HCT116 (cell line): ENCODE data around the gene AXIN1. TPM values are rescaled to one million over a fixed set of nuclear protein-coding genes. Genes with fewer than 3 reads are reported as not detected.

Experiments used
- ATAC-seq: fragments of 200-7000 bp; cut with Tn5 transposase; 2 replicates; pipeline ENCODE4 v1.9.1; 2020; ENCODE audit warnings: mild to moderate bottlenecking, moderate library complexity
- BruUV-seq: library from RNA; stranded (reverse); fragments of 400-500 nt; replicated peaks from 2 replicates; lab custom pipeline; 2021; lab: Mats Ljungman, UMichigan
- CTCF ChIA-PET: fragments of 300-600 bp; sonication (Branson Sonifier 250); formaldehyde crosslinking; loops from one replicate; lab custom pipeline; 2021; ENCODE audit warnings: antibody characterized with exemption; lab: Charles Lee
- POLR2A ChIA-PET: fragments of 300-600, 350-600 bp; sonication (Branson Sonifier 250); formaldehyde crosslinking; loops from one replicate; lab custom pipeline; 2021; ENCODE audit warnings: antibody characterized with exemption; lab: Charles Lee
- RAD21 ChIA-PET, 2 experiments: fragments of 300-600 bp; sonication (Branson Sonifier 250); formaldehyde crosslinking; loops; one replicate each; lab custom pipeline; 2023; ENCODE audit warnings: low total read pairs in 2 of 2; ENCODE audit not compliant: uncharacterized antibody in 2 of 2, unreplicated experiment in 2 of 2, low non-redundant PET in 1 of 2; lab: Charles Lee
- DNase-seq: peaks from one replicate; pipeline ENCODE4 v3.0.0-alpha.2; 2010; ENCODE audit warnings: low read depth, low spot score
- H2AFZ ChIP-seq: fragments of 200-600 bp; shearing (Covaris generic), sonication (generic); 2 replicates; pipeline ENCODE4 v1.6.1; 2017; ENCODE audit warnings: low read depth, mixed run types, mixed read lengths, antibody characterized with exemption, low read length; ENCODE audit not compliant: poor library complexity, severe bottlenecking
- H3K27ac ChIP-seq: 2 replicates; pipeline ENCODE4 v1.5.1; 2012; ENCODE audit warnings: low read depth, low read length
- H3K27me3 ChIP-seq: fragments of 200-600 bp; sonication (generic); 2 replicates; pipeline ENCODE4 v1.6.1; 2016; ENCODE audit warnings: mixed run types, low read length, mixed read lengths; ENCODE audit not compliant: insufficient read depth
- H3K36me3 ChIP-seq, 2 experiments: fragments of 200-500 bp in 1 of 2; fragments of 200-600 bp in 1 of 2; sonication (Bioruptor generic) in 1 of 2; sonication (generic) in 1 of 2; 2 replicates each; pipeline versions ENCODE4 v1.5.1 to v1.6.1; 2014 to 2016; ENCODE audit warnings: low read length in 2 of 2, inconsistent platforms in 1 of 2, mixed read lengths in 1 of 2, mixed run types in 1 of 2; ENCODE audit not compliant: insufficient read depth in 2 of 2, control insufficient read depth in 1 of 2
- H3K4me1 ChIP-seq, 2 experiments: fragments of 200-600 bp in 1 of 2; sonication (generic) in 1 of 2; 2 replicates each; pipeline versions ENCODE4 v1.5.1 to v1.6.1; 2012 to 2017; ENCODE audit warnings: low read length in 2 of 2, inconsistent platforms in 1 of 2, mild to moderate bottlenecking in 1 of 2, mixed read lengths in 1 of 2, mixed run types in 1 of 2, moderate library complexity in 1 of 2; ENCODE audit not compliant: insufficient read depth in 2 of 2, control insufficient read depth in 1 of 2
- H3K4me2 ChIP-seq: fragments of 200-600 bp; sonication (generic); 2 replicates; pipeline ENCODE4 v1.6.1; 2017; ENCODE audit warnings: mixed run types, low read length, mixed read lengths
- H3K4me3 ChIP-seq, 2 experiments: fragments of 200-600 bp in 1 of 2; sonication (generic) in 1 of 2; replicated peaks in 1 of 2; 2 replicates each; pipeline ENCODE4 v1.5.1; 2011 to 2016; ENCODE audit warnings: low read length in 2 of 2, control low read depth in 1 of 2, low read depth in 1 of 2, mild to moderate bottlenecking in 1 of 2, mixed read lengths in 1 of 2, mixed run types in 1 of 2
- H3K79me2 ChIP-seq: fragments of 200-600 bp; sonication (generic); 2 replicates; pipeline ENCODE4 v1.6.1; 2017; ENCODE audit warnings: mild to moderate bottlenecking, mixed run types, low read length, moderate library complexity, mixed read lengths; ENCODE audit not compliant: insufficient read depth
- H3K9ac ChIP-seq: fragments of 200-600 bp; sonication (generic); 2 replicates; pipeline ENCODE4 v1.6.1; 2016; ENCODE audit warnings: low read length, mixed read lengths
- H3K9me2 ChIP-seq: fragments of 200-600 bp; sonication (generic), shearing (Covaris generic); 2 replicates; pipeline ENCODE4 v1.6.1; 2017; ENCODE audit warnings: mixed run types, mild to moderate bottlenecking, moderate library complexity; ENCODE audit not compliant: insufficient read depth
- H3K9me3 ChIP-seq, 2 experiments: fragments of 200-500 bp in 1 of 2; fragments of 200-600 bp in 1 of 2; sonication (Bioruptor generic) in 1 of 2; sonication (generic) in 1 of 2; 2 replicates each; pipeline ENCODE4 v1.6.1; 2014 to 2017; ENCODE audit warnings: low read length in 2 of 2, mixed read lengths in 2 of 2, inconsistent platforms in 1 of 2, low read depth in 1 of 2, mild to moderate bottlenecking in 1 of 2, mixed run types in 1 of 2, moderate library complexity in 1 of 2; ENCODE audit not compliant: control insufficient read depth in 1 of 2, insufficient read depth in 1 of 2
- H4K20me1 ChIP-seq: fragments of 200-600 bp; sonication (generic), shearing (Covaris generic); 2 replicates; pipeline ENCODE4 v1.6.1; 2017; ENCODE audit warnings: mixed run types, mild to moderate bottlenecking, moderate library complexity; ENCODE audit not compliant: insufficient read depth
- ATF3 ChIP-seq: IDR thresholded peaks from 2 replicates; pipeline ENCODE4 v1.6.1; 2012
- CBX3 ChIP-seq: IDR thresholded peaks from 2 replicates; pipeline ENCODE4 v1.6.1; 2012; ENCODE audit warnings: low read depth
- CEBPB ChIP-seq: IDR thresholded peaks from 2 replicates; pipeline ENCODE4 v1.6.1; 2012; ENCODE audit warnings: low read depth
- CTCF ChIP-seq, 3 experiments: fragments of 200-600 bp in 1 of 3; sonication (generic) in 1 of 3; IDR thresholded peaks in 2 of 3; conservative IDR thresholded peaks in 1 of 3; 2 replicates each; pipeline ENCODE4 v1.5.1; 2012 to 2017; ENCODE audit warnings: low read depth in 2 of 3, low read length in 2 of 3, antibody characterized with exemption in 1 of 3, borderline replicate concordance in 1 of 3, control low read depth in 1 of 3, mild to moderate bottlenecking in 1 of 3, mixed read lengths in 1 of 3, mixed run types in 1 of 3, moderate library complexity in 1 of 3; ENCODE audit not compliant: insufficient read depth in 1 of 3
- ELF1 ChIP-seq: IDR thresholded peaks from 2 replicates; pipeline ENCODE4 v1.6.1; 2012; ENCODE audit warnings: low read depth, borderline replicate concordance
- EZH2 ChIP-seq: fragments of 200-600 bp; sonication (generic); IDR thresholded peaks from 2 replicates; pipeline ENCODE4 v1.6.1; 2017; ENCODE audit warnings: antibody characterized with exemption, mixed run types
- EZH2phosphoT487 ChIP-seq: fragments of 200-600 bp; IDR thresholded peaks from 2 replicates; pipeline ENCODE4 v1.6.1; 2018; ENCODE audit warnings: antibody characterized with exemption, borderline replicate concordance
- FOSL1 ChIP-seq: IDR thresholded peaks from 2 replicates; pipeline ENCODE4 v1.6.1; 2012; ENCODE audit warnings: low read depth
- JUND ChIP-seq: IDR thresholded peaks from 2 replicates; pipeline ENCODE4 v1.6.1; 2012
- MAX ChIP-seq: IDR thresholded peaks from 2 replicates; pipeline ENCODE4 v1.6.1; 2012
- POLR2A ChIP-seq: IDR thresholded peaks from 2 replicates; pipeline ENCODE4 v1.7.0; 2011; ENCODE audit warnings: borderline replicate concordance; ENCODE audit not compliant: insufficient read depth, insufficient read length; ENCODE audit errors: extremely low read depth
- RAD21 ChIP-seq: IDR thresholded peaks from 2 replicates; pipeline ENCODE4 v1.6.1; 2012; ENCODE audit warnings: low read depth, mild to moderate bottlenecking
- SIN3A ChIP-seq: IDR thresholded peaks from 2 replicates; pipeline ENCODE4 v1.6.1; 2012; ENCODE audit warnings: low read depth
- SRF ChIP-seq: IDR thresholded peaks from 2 replicates; pipeline ENCODE4 v1.6.1; 2012; ENCODE audit warnings: low read depth
- TCF7L2 ChIP-seq: IDR thresholded peaks from 2 replicates; pipeline ENCODE4 v1.7.0; 2011; ENCODE audit warnings: borderline replicate concordance, inconsistent platforms; ENCODE audit not compliant: insufficient read depth, insufficient read length; ENCODE audit errors: extremely low read depth
- YY1 ChIP-seq: IDR thresholded peaks from 2 replicates; pipeline ENCODE4 v1.6.1; 2011; ENCODE audit warnings: low read length, low read depth, moderate library complexity, mild to moderate bottlenecking; ENCODE audit not compliant: insufficient replicate concordance; ENCODE audit errors: extremely low read depth
- ZFX ChIP-seq: fragments of 450-650 bp; IDR thresholded peaks from 2 replicates; pipeline ENCODE4 v1.6.1; 2017
- ZNF274 ChIP-seq: fragments of 200-500 bp; sonication (Bioruptor generic); IDR thresholded peaks from 2 replicates; pipeline ENCODE4 v1.6.1; 2014; ENCODE audit warnings: mild to moderate bottlenecking, low read depth, low read length, inconsistent platforms
- intact Hi-C: fragments of 100-400 bp; cut with micrococcal nuclease; formaldehyde crosslinking; loops from 2 replicates; pipeline ENCODE4 v1.10.0; 2022
- total RNA-seq: library from RNA; stranded (reverse); gene quantifications from one replicate; pipeline ENCODE4 v1.2.1, GENCODE V29; 2021; ENCODE audit not compliant: unreplicated experiment

AXIN1 gene
- total RNA-seq, 1 experiment from 2014 or later: 20.2 TPM

GRCh38 chr16:375927-376816 is 23.6 kb upstream of the AXIN1 start:
- Histone ChIP-seq H3K4me1 (peaks cover 0 to under 1% of the 10 kb centered on the region in 2 experiments; a peak in 1 of 4 replicates), H3K79me2 (peaks cover 7% of the 10 kb centered on the region; the same call in 1 of the 2 replicates), H3K4me3 (no peak overlapping the region), H3K36me3 (no peaks in the 10 kb centered on the region), H2AFZ (no peak overlapping the region), H3K9me3 (no peaks in the 10 kb centered on the region), H3K27ac (no peak overlapping the region), H4K20me1 (no peaks in the 10 kb centered on the region), H3K9ac (no peak overlapping the region)
- intact Hi-C loops: no loop called here
- ChIA-PET RAD21 (no interaction called here), POLR2A (no interaction called here)
- DNase-seq (no peak), ATAC-seq (no peak)
- no TSS peak for BruUV-seq
- no peak for TF ChIP-seq CBX3
- no peak for TF ChIP-seq MAX
- no peak for TF ChIP-seq POLR2A
- no peak for TF ChIP-seq ELF1
- TF ChIP-seq RAD21: no peak
- TF ChIP-seq EZH2phosphoT487: no peak
- TF ChIP-seq EZH2: no peak
- TF ChIP-seq FOSL1: no peak
- TF ChIP-seq SRF: no peak
- TF ChIP-seq, all 23 proteins: peak for 0
- CTCF ChIA-PET: no interaction called here
- H3K4me2 ChIP-seq: no peak overlapping the region
- no peaks in the 10 kb centered on the region for H3K27me3 ChIP-seq
- H3K9me2 ChIP-seq: no peaks in the 10 kb centered on the region

- POLR2A ChIA-PET: no interaction called here
- no peak for DNase-seq
- no peak for TF ChIP-seq SIN3A
- TF ChIP-seq JUND: no peak
- no peak for TF ChIP-seq SRF
- TF ChIP-seq EZH2phosphoT487: no peak
- no peak for TF ChIP-seq CTCF (IDR thresholded peaks at IDR 0.05 in 2 of 3, conservative IDR thresholded peaks at IDR 0.05 in 1 of 3; ENCODE audit: borderline replicate concordance in 1 of 3, insufficient read depth in 1 of 3, low read depth in 2 of 3, low read length in 2 of 3)
- no peak for TF ChIP-seq CEBPB
- TF ChIP-seq ZFX: no peak
- TF ChIP-seq ZNF274: no peak
- TF ChIP-seq TCF7L2: no peak
- no peak for TF ChIP-seq YY1
- TF ChIP-seq ATF3: no peak
Observed at GRCh38 chr16:375212-375611, 22.7 kb upstream of the AXIN1 start.

More at GRCh38 chr16:375212-375611, 22.7 kb upstream of the AXIN1 start:
- no peak overlapping the region for H3K27ac ChIP-seq
- no peak for ATAC-seq
- H3K4me2 ChIP-seq: no peak overlapping the region
- H2AFZ ChIP-seq: no peak overlapping the region
- H4K20me1 ChIP-seq: no peaks in the 10 kb centered on the region
- H3K27me3 ChIP-seq: no peaks in the 10 kb centered on the region
- CTCF ChIA-PET: no interaction called here
- H3K9me3 ChIP-seq: no peaks in the 10 kb centered on the region
- no peak overlapping the region for H3K4me3 ChIP-seq
- H3K9ac ChIP-seq: no peak overlapping the region
- no peaks in the 10 kb centered on the region for H3K36me3 ChIP-seq
- no TSS peak for BruUV-seq
- H3K4me1 ChIP-seq: peaks cover 3 to 7% of the 10 kb centered on the region in 2 experiments; a peak in 3 of 4 replicates
- RAD21 ChIA-PET: no interaction called here
- intact Hi-C loops: no loop called here
- 0 out of 2 replicates have a peak, but pooled peaks cover 3% of the 10 kb centered on the region for H3K79me2 ChIP-seq
- no peaks in the 10 kb centered on the region for H3K9me2 ChIP-seq
